Activated naive CD4-positive, alpha-beta T cell treated with anti-CD3 and anti-CD28 coated beads, Interleukin-2, amount 10 ng/mL, durations not matched to agents 7 days and 5 days (primary cell): Measurements from ENCODE around the gene FAM81B.
"Not testable (repeated sequence)": the region's sequence is repeated elsewhere in the genome, so short reads cannot be mapped to it uniquely, and the experiment has no call there.

Source experiments
- CTCF ChIA-PET: fragments of 350-600 bp; sonication (Branson Sonifier 250); formaldehyde crosslinking; loops from one replicate; lab custom pipeline; 2021; ENCODE audit warnings: antibody characterized with exemption; lab: Charles Lee
- DNase-seq: peaks from one replicate; pipeline ENCODE4 v3.0.0-alpha.2; 2020
- H3K27ac Mint-ChIP-seq: one replicate; pipeline ENCODE4 v1.8.0; 2021; ENCODE audit warnings: mild to moderate bottlenecking, moderate library complexity, mixed read lengths
- H3K27me3 Mint-ChIP-seq: one replicate; pipeline ENCODE4 v1.8.0; 2021; ENCODE audit warnings: mild to moderate bottlenecking, mixed read lengths
- H3K36me3 Mint-ChIP-seq: one replicate; pipeline ENCODE4 v1.8.0; 2021; ENCODE audit warnings: mixed read lengths
- H3K4me1 Mint-ChIP-seq: one replicate; pipeline ENCODE4 v1.8.0; 2021; ENCODE audit warnings: mixed read lengths
- H3K4me3 Mint-ChIP-seq: one replicate; pipeline ENCODE4 v1.8.0; 2021; ENCODE audit warnings: mild to moderate bottlenecking, moderate library complexity, mixed read lengths
- H3K9me3 Mint-ChIP-seq: one replicate; pipeline ENCODE4 v1.8.0; 2021; ENCODE audit warnings: mixed read lengths

Gene FAM81B

GRCh38 chr5:95390812-95391492, at the start of gene FAM81B:
Gene FAM81B, plus strand, starts transcription at chr5:95391366. Its CDS starts 24 bp downstream, at chr5:95391390.
- no peaks in the 10 kb centered on the region for H3K9me3 Mint-ChIP-seq
- no peaks in the 10 kb centered on the region for H3K4me1 Mint-ChIP-seq
- CTCF ChIA-PET = no interaction called here
- peaks cover 4% of the 10 kb centered on the region for H3K27me3 Mint-ChIP-seq
- H3K36me3 Mint-ChIP-seq = no peaks in the 10 kb centered on the region
- no peak within 1 kb of the TSS for H3K27ac Mint-ChIP-seq
- DNase-seq = no peak
- no peak within 1 kb of the TSS for H3K4me3 Mint-ChIP-seq

- CTCF ChIA-PET, H3K4me1 Mint-ChIP-seq, H3K9me3 Mint-ChIP-seq, H3K27me3 Mint-ChIP-seq, H3K36me3 Mint-ChIP-seq, DNase-seq, H3K4me3 Mint-ChIP-seq, H3K27ac Mint-ChIP-seq: not testable (repeated sequence)
Measured at GRCh38 chr5:95341444-95341843, 49.7 kb upstream of the FAM81B start.

GRCh38 chr5:95347506-95348120, 43.6 kb upstream of the FAM81B start:
- no peak overlapping the region for H3K4me3 Mint-ChIP-seq

GRCh38 chr5:95350631-95351030, 40.5 kb upstream of the FAM81B start:
- CTCF ChIA-PET = no interaction called here

More at GRCh38 chr5:95347506-95348120, 43.6 kb upstream of the FAM81B start:
- DNase-seq = no peak
- H3K9me3 Mint-ChIP-seq = no peaks in the 10 kb centered on the region
- H3K4me1 Mint-ChIP-seq = no peaks in the 10 kb centered on the region
- CTCF ChIA-PET = no interaction called here
- H3K27me3 Mint-ChIP-seq = no peaks in the 10 kb centered on the region
- H3K36me3 Mint-ChIP-seq = no peaks in the 10 kb centered on the region
- H3K27ac Mint-ChIP-seq = no peak overlapping the region

GRCh38 chr5:95352691-95353090, 38.5 kb upstream of the FAM81B start:
- Mint-ChIP-seq H3K27me3 (no peaks in the 10 kb centered on the region), H3K4me3 (no peak overlapping the region), H3K4me1 (no peaks in the 10 kb centered on the region)

More at GRCh38 chr5:95350631-95351030, 40.5 kb upstream of the FAM81B start:
- Mint-ChIP-seq H3K9me3 (no peaks in the 10 kb centered on the region), H3K27me3 (no peaks in the 10 kb centered on the region), H3K36me3 (no peaks in the 10 kb centered on the region), H3K4me3 (no peak overlapping the region), H3K27ac (no peak overlapping the region), H3K4me1 (no peaks in the 10 kb centered on the region)
- no peak for DNase-seq

GRCh38 chr5:95358320-95358719, 32.8 kb upstream of the FAM81B start:
- H3K27me3 Mint-ChIP-seq = no peaks in the 10 kb centered on the region
- no peaks in the 10 kb centered on the region for H3K36me3 Mint-ChIP-seq
- no peaks in the 10 kb centered on the region for H3K9me3 Mint-ChIP-seq
- H3K4me3 Mint-ChIP-seq = no peak overlapping the region
- H3K27ac Mint-ChIP-seq = no peak overlapping the region
- no peaks in the 10 kb centered on the region for H3K4me1 Mint-ChIP-seq
- no peak for DNase-seq
- CTCF ChIA-PET = interaction anchor here (1.5 kb wide), 1 partner anchor 9 kb away, joined by 3 read pairs; no protein-coding TSS in a partner anchor

More at GRCh38 chr5:95352691-95353090, 38.5 kb upstream of the FAM81B start:
- H3K27ac Mint-ChIP-seq = no peak overlapping the region
- H3K9me3 Mint-ChIP-seq = no peaks in the 10 kb centered on the region
- no peak for DNase-seq
- no peaks in the 10 kb centered on the region for H3K36me3 Mint-ChIP-seq
- CTCF ChIA-PET = no interaction called here

- DNase-seq = no peak
- no peaks in the 10 kb centered on the region for H3K9me3 Mint-ChIP-seq
- H3K27me3 Mint-ChIP-seq = no peaks in the 10 kb centered on the region
- no peaks in the 10 kb centered on the region for H3K4me1 Mint-ChIP-seq
- no peak overlapping the region for H3K27ac Mint-ChIP-seq
- H3K4me3 Mint-ChIP-seq = no peak overlapping the region
- no peaks in the 10 kb centered on the region for H3K36me3 Mint-ChIP-seq
- CTCF ChIA-PET = no interaction called here
Measured at GRCh38 chr5:95358848-95359247, 32.3 kb upstream of the FAM81B start.

- H3K36me3 Mint-ChIP-seq, H3K9me3 Mint-ChIP-seq, DNase-seq, CTCF ChIA-PET, H3K27me3 Mint-ChIP-seq, H3K4me1 Mint-ChIP-seq, H3K27ac Mint-ChIP-seq, H3K4me3 Mint-ChIP-seq: not testable (repeated sequence)
Measured at GRCh38 chr5:95360667-95361066, 30.5 kb upstream of the FAM81B start.

GRCh38 chr5:95365302-95366095, 25.7 kb upstream of the FAM81B start:
- H3K4me1 Mint-ChIP-seq = no peaks in the 10 kb centered on the region
- H3K27ac Mint-ChIP-seq = no peak overlapping the region
- H3K4me3 Mint-ChIP-seq = no peak overlapping the region

GRCh38 chr5:95369782-95370181, 21.4 kb upstream of the FAM81B start:
- CTCF ChIA-PET = no interaction called here
- Mint-ChIP-seq H3K4me3 (no peak overlapping the region), H3K27me3 (peaks cover 3% of the 10 kb centered on the region), H3K4me1 (no peaks in the 10 kb centered on the region), H3K36me3 (no peaks in the 10 kb centered on the region), H3K27ac (no peak overlapping the region), H3K9me3 (no peaks in the 10 kb centered on the region)
- no peak for DNase-seq

More at GRCh38 chr5:95365302-95366095, 25.7 kb upstream of the FAM81B start:
- CTCF ChIA-PET = interaction anchor here (0.5 kb wide), 1 partner anchor 352 kb away, joined by 3 read pairs; no protein-coding TSS in a partner anchor
- Mint-ChIP-seq H3K36me3 (no peaks in the 10 kb centered on the region), H3K27me3 (peaks cover 3% of the 10 kb centered on the region), H3K9me3 (no peaks in the 10 kb centered on the region)
- DNase-seq = no peak

GRCh38 chr5:95374061-95374460, 17.1 kb upstream of the FAM81B start:
- no peaks in the 10 kb centered on the region for H3K9me3 Mint-ChIP-seq
- CTCF ChIA-PET = no interaction called here

GRCh38 chr5:95375591-95375990, 15.6 kb upstream of the FAM81B start:
- H3K27ac Mint-ChIP-seq = no peak overlapping the region
- no peaks in the 10 kb centered on the region for H3K36me3 Mint-ChIP-seq
- H3K4me1 Mint-ChIP-seq = peaks cover 5% of the 10 kb centered on the region
- DNase-seq = no peak
- H3K9me3 Mint-ChIP-seq = no peaks in the 10 kb centered on the region
- H3K4me3 Mint-ChIP-seq = no peak overlapping the region
- CTCF ChIA-PET = no interaction called here
- H3K27me3 Mint-ChIP-seq = no peaks in the 10 kb centered on the region

More at GRCh38 chr5:95374061-95374460, 17.1 kb upstream of the FAM81B start:
- Mint-ChIP-seq H3K27me3 (peaks cover 3% of the 10 kb centered on the region), H3K4me1 (no peaks in the 10 kb centered on the region), H3K36me3 (no peaks in the 10 kb centered on the region), H3K27ac (no peak overlapping the region), H3K4me3 (no peak overlapping the region)
- no peak for DNase-seq

- Mint-ChIP-seq H3K27ac (no peak overlapping the region), H3K4me3 (no peak overlapping the region), H3K9me3 (no peaks in the 10 kb centered on the region), H3K4me1 (peaks cover 5% of the 10 kb centered on the region), H3K36me3 (no peaks in the 10 kb centered on the region), H3K27me3 (no peaks in the 10 kb centered on the region)
- CTCF ChIA-PET = no interaction called here
- no peak for DNase-seq
Measured at GRCh38 chr5:95379133-95379532, 12.0 kb upstream of the FAM81B start.

GRCh38 chr5:95380103-95380628, 11.0 kb upstream of the FAM81B start:
- Mint-ChIP-seq H3K4me1 (peaks cover 5% of the 10 kb centered on the region), H3K27me3 (no peaks in the 10 kb centered on the region), H3K9me3 (no peaks in the 10 kb centered on the region), H3K36me3 (no peaks in the 10 kb centered on the region), H3K27ac (no peak overlapping the region), H3K4me3 (no peak overlapping the region)
- DNase-seq = no peak
- CTCF ChIA-PET = no interaction called here
